GM19238 (cell line): ENCODE results near the gene TSPAN6.

Experiments
- DNase-seq: peaks from one replicate; pipeline ENCODE4 v3.0.0; 2011; ENCODE audit warnings: low spot score; ENCODE audit not compliant: insufficient read length

The TSPAN6 gene

GRCh38 chrX:100586747-100587146, 49.9 kb downstream of the TSPAN6 start:
- DNase-seq: no peak

- DNase-seq: no peak
Measured at GRCh38 chrX:100584611-100585010, 52.0 kb downstream of the TSPAN6 start, which contains the start of gene TNMD. TSS of gene TNMD (plus strand) at chrX:100584936. CDS start at chrX:100585019, 83 bp downstream.
